Activated CD4-positive, alpha-beta memory T cell treated with anti-CD3 and anti-CD28 coated beads for 36 hours (primary cell): ENCODE measurements around the gene TECTA. TPM values are rescaled to one million over a fixed set of nuclear protein-coding genes. Genes with fewer than 3 reads are reported as not detected.
"Not testable (repeated sequence)": the region's sequence is repeated elsewhere in the genome, so short reads cannot be mapped to it uniquely, and the experiment has no call there.

Experiments used
- CTCF ChIA-PET: fragments of 350-600 bp; sonication (Branson Sonifier 250); formaldehyde crosslinking; loops from one replicate; lab custom pipeline; 2021; ENCODE audit warnings: antibody characterized with exemption, inconsistent platforms; lab: Charles Lee
- POLR2A ChIA-PET: fragments of 350-600 bp; sonication (Branson Sonifier 250); formaldehyde crosslinking; loops from one replicate; lab custom pipeline; 2021; ENCODE audit warnings: antibody characterized with exemption; lab: Charles Lee
- DNase-seq: peaks from one replicate; pipeline ENCODE4 v3.0.0-alpha.2; 2020
- H3K27ac Mint-ChIP-seq: one replicate; pipeline ENCODE4 v1.8.0; 2021; ENCODE audit warnings: mixed read lengths
- H3K27me3 Mint-ChIP-seq: one replicate; pipeline ENCODE4 v1.8.0; 2021; ENCODE audit warnings: mixed read lengths
- H3K36me3 Mint-ChIP-seq: one replicate; pipeline ENCODE4 v1.8.0; 2021; ENCODE audit warnings: mixed read lengths
- H3K4me1 Mint-ChIP-seq: one replicate; pipeline ENCODE4 v1.8.0; 2021; ENCODE audit warnings: low read depth, mixed read lengths
- H3K4me3 Mint-ChIP-seq: one replicate; pipeline ENCODE4 v1.8.0; 2021; ENCODE audit warnings: mild to moderate bottlenecking, mixed read lengths
- H3K9me3 Mint-ChIP-seq: one replicate; pipeline ENCODE4 v1.8.0; 2021; ENCODE audit warnings: mixed read lengths
- intact Hi-C: fragments of 100-400 bp; cut with micrococcal nuclease; formaldehyde crosslinking; loops from one replicate; pipeline ENCODE4 v1.15.1; 2023
- total RNA-seq, 2 experiments: library from RNA; stranded (reverse); gene quantifications; one replicate each; pipeline ENCODE4 v1.2.3, GENCODE V29; 2021

Gene TECTA
- total RNA-seq, 2 experiments from 2014 or later = 0.17 to 0.19 TPM

GRCh38 chr11:121240001-121240400, 139.0 kb downstream of the TECTA start:
- H3K27ac Mint-ChIP-seq, DNase-seq, H3K9me3 Mint-ChIP-seq, POLR2A ChIA-PET, H3K4me3 Mint-ChIP-seq, H3K36me3 Mint-ChIP-seq, CTCF ChIA-PET, intact Hi-C loops: not testable (repeated sequence)
- Mint-ChIP-seq H3K27me3 (peaks cover 12% of the 10 kb centered on the region), H3K4me1 (peaks cover 29% of the 10 kb centered on the region)

DNA sequence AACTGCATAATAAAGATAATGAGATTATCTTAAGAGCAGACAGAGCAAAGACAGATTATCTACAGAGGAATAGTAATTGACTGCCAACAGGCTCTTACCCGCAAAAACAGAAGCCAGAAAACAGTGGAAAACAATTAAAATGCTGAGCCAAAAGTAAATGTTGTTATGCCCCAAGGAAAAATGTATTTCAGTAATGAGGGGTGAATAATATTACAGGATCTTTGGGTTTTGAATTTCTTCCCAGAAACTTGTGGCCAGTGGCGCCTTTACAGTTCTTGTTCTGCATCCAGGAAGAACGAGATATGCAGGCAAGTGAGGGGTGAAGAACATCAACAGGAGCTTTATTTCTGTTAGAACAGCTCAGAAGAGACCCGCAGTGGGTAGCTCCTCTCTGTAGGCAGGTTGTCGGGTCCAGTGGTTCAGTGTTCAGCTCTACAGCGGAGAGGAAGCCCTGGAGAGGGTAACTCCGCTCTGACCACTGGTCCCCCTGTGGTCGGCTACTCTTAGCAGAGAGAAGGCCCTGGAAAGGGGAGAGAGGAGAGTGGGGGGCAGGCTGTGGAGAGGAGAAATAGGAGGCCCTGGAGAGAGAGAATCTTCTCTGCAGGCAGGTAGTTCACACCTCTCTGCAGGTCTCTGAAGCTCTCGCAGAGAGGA, 139.7 kb downstream of the TECTA start:
- DNase-seq = no peak
- Mint-ChIP-seq H3K9me3 (no peaks in the 10 kb centered on the region), H3K27me3 (peaks cover 6% of the 10 kb centered on the region), H3K36me3 (no peaks in the 10 kb centered on the region), H3K27ac (no peak overlapping the region), H3K4me3 (no peak overlapping the region), H3K4me1 (peaks cover 29% of the 10 kb centered on the region)
- CTCF ChIA-PET = interaction anchor here (1.4 kb wide), 1 partner anchor 46 kb away, joined by 5 read pairs; no protein-coding TSS in a partner anchor
- intact Hi-C loops = no loop called here
- POLR2A ChIA-PET = no interaction called here

Other genes with a start within 250 kb of the TECTA start
- gene TBCEL, start 77.1 kb upstream of the TECTA start, total RNA-seq = 1 to 10 TPM; 6.0 to 6.7 TPM
- gene SC5D, start 191.5 kb downstream of the TECTA start, total RNA-seq = 10 to 100 TPM; 23.3 to 24.7 TPM